ENCODE results near the gene HAUS8. TPM values are rescaled to one million over a fixed set of nuclear protein-coding genes. Genes with fewer than 3 reads are reported as not detected.

HAUS8 gene
- total and polyA plus RNA-seq, 9 of the 15 experiments (the other 6 are each of a cell fraction or from before 2014, with no cell fraction given): 20.5 to 53.2 (median 36.0) TPM

DNA sequence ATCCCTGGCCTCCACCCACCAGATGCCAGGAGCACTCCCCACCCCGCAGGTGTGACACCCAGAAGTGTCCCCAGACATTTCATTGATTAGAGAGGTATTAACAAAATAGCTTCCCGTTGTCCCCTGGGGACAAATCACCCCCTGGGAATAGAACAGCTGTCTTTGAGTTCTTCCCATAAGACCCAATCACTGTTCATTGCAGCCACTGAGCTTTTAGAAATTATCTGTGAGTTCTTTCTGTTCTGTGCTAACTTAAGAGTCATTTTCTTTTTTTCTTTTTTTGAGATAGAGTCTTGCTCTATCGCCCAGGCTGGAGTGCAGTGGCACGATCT is 33.2 kb upstream of the HAUS8 start:
- ChIA-PET POLR2A (interaction anchor here (0.6 to 1.1 kb wide), 2 partner anchors 10 to 20 kb away, joined by 3 to 7 read pairs; no protein-coding TSS in a partner anchor), CTCF (ENCODE audit: low intra/inter-chr PET ratio) (no interaction called here)
- WGBS (ENCODE audit: insufficient coverage, low coverage, missing lambda C conversion rate): 91% methylated on average over 4 of the region's 4 CpGs
- no peak for FAIRE-seq
- DNase-seq (ENCODE audit: extremely low read depth in 1 of 4, low spot score in 3 of 4): no peak
- no peaks in the 10 kb centered on the region for H3K9me1 ChIP-seq (ENCODE audit: control insufficient read depth, insufficient read depth, low read length)
- H3K27ac ChIP-seq (ENCODE audit: extremely low read depth, low read depth, low read length): no peak overlapping the region
- TF ChIP-seq ZNF184 (CRISPR knock-in tag; IDR thresholded peaks at IDR 0.05): no peak
- no peak for TF ChIP-seq SREBF1 (IDR thresholded peaks at IDR 0.05; ENCODE audit: borderline replicate concordance, low read depth, low read length)
- TF ChIP-seq LARP7 (IDR thresholded peaks at IDR 0.05): no peak
- no peak for TF ChIP-seq ZNF445 (CRISPR knock-in tag; IDR thresholded peaks at IDR 0.05; ENCODE audit: low read depth)
- TF ChIP-seq, protein P1, sequence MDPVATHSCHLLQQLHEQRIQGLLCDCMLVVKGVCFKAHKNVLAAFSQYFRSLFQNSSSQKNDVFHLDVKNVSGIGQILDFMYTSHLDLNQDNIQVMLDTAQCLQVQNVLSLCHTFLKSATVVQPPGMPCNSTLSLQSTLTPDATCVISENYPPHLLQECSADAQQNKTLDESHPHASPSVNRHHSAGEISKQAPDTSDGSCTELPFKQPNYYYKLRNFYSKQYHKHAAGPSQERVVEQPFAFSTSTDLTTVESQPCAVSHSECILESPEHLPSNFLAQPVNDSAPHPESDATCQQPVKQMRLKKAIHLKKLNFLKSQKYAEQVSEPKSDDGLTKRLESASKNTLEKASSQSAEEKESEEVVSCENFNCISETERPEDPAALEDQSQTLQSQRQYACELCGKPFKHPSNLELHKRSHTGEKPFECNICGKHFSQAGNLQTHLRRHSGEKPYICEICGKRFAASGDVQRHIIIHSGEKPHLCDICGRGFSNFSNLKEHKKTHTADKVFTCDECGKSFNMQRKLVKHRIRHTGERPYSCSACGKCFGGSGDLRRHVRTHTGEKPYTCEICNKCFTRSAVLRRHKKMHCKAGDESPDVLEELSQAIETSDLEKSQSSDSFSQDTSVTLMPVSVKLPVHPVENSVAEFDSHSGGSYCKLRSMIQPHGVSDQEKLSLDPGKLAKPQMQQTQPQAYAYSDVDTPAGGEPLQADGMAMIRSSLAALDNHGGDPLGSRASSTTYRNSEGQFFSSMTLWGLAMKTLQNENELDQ (CRISPR knock-in tag; IDR thresholded peaks at IDR 0.05; ENCODE audit: borderline replicate concordance): no peak
- no peak for TF ChIP-seq NCOA4 (IDR thresholded peaks at IDR 0.05; ENCODE audit: partially characterized antibody)
- no peak for TF ChIP-seq ZNF263 (CRISPR knock-in tag; IDR thresholded peaks at IDR 0.05; ENCODE audit: borderline replicate concordance)
- no peak for TF ChIP-seq GATAD2B (IDR thresholded peaks at IDR 0.05; ENCODE audit: borderline replicate concordance)
- no peak for TF ChIP-seq ZNF583 (CRISPR knock-in tag; IDR thresholded peaks at IDR 0.05)
- TF ChIP-seq, protein P2, sequence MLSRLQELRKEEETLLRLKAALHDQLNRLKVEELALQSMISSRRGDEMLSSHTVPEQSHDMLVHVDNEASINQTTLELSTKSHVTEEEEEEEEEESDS (CRISPR knock-in tag; IDR thresholded peaks at IDR 0.05): no peak
- no peak for TF ChIP-seq ZNF224 (CRISPR knock-in tag; IDR thresholded peaks at IDR 0.05)
- no peak for TF ChIP-seq PHTF2 (CRISPR knock-in tag; IDR thresholded peaks at IDR 0.05)
- TF ChIP-seq ZFP1 (CRISPR knock-in tag; IDR thresholded peaks at IDR 0.05): no peak
- TF ChIP-seq ZNF586 (CRISPR knock-in tag; conservative IDR thresholded peaks at IDR 0.05): no peak
- TF ChIP-seq ELF4 (CRISPR knock-in tag; IDR thresholded peaks at IDR 0.05): no peak
- no peak for TF ChIP-seq IRF2 (CRISPR knock-in tag; IDR thresholded peaks at IDR 0.05)
- no peak for TF ChIP-seq FOXK2 (conservative IDR thresholded peaks at IDR 0.05 in 1 of 2, IDR thresholded peaks at IDR 0.05 in 1 of 2; ENCODE audit: low read depth in 2 of 2)
- TF ChIP-seq, protein P3, sequence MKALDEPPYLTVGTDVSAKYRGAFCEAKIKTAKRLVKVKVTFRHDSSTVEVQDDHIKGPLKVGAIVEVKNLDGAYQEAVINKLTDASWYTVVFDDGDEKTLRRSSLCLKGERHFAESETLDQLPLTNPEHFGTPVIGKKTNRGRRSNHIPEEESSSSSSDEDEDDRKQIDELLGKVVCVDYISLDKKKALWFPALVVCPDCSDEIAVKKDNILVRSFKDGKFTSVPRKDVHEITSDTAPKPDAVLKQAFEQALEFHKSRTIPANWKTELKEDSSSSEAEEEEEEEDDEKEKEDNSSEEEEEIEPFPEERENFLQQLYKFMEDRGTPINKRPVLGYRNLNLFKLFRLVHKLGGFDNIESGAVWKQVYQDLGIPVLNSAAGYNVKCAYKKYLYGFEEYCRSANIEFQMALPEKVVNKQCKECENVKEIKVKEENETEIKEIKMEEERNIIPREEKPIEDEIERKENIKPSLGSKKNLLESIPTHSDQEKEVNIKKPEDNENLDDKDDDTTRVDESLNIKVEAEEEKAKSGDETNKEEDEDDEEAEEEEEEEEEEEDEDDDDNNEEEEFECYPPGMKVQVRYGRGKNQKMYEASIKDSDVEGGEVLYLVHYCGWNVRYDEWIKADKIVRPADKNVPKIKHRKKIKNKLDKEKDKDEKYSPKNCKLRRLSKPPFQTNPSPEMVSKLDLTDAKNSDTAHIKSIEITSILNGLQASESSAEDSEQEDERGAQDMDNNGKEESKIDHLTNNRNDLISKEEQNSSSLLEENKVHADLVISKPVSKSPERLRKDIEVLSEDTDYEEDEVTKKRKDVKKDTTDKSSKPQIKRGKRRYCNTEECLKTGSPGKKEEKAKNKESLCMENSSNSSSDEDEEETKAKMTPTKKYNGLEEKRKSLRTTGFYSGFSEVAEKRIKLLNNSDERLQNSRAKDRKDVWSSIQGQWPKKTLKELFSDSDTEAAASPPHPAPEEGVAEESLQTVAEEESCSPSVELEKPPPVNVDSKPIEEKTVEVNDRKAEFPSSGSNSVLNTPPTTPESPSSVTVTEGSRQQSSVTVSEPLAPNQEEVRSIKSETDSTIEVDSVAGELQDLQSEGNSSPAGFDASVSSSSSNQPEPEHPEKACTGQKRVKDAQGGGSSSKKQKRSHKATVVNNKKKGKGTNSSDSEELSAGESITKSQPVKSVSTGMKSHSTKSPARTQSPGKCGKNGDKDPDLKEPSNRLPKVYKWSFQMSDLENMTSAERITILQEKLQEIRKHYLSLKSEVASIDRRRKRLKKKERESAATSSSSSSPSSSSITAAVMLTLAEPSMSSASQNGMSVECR (CRISPR knock-in tag; IDR thresholded peaks at IDR 0.05): no peak
- TF ChIP-seq CXXC5 (CRISPR knock-in tag; IDR thresholded peaks at IDR 0.05): no peak
- H3K4me2 ChIP-seq (ENCODE audit: insufficient read depth, low read length): no peak overlapping the region
- peaks cover 25% of the 10 kb centered on the region for H4K20me1 ChIP-seq (replicated peaks; ENCODE audit: control insufficient read depth, insufficient read depth, low read length)
- no peaks in the 10 kb centered on the region for H3K9me3 ChIP-seq (replicated peaks; ENCODE audit: control insufficient read depth, insufficient read depth, low read depth, low read length)
- no peak overlapping the region for H3K4me3 ChIP-seq
- in situ Hi-C loops (cut with MboI) (no loop called here), intact Hi-C loops (cut with micrococcal nuclease) (no loop called here)
- ATAC-seq: no peak
- H3K4me1 ChIP-seq (replicated peaks in 1 of 2; ENCODE audit: control insufficient read depth in 2 of 2, insufficient read depth in 2 of 2, low read length in 2 of 2): peaks cover 0 to 24% of the 10 kb centered on the region in 2 experiments; a peak in 2 of 5 replicates
- no peaks in the 10 kb centered on the region for H3K27me3 ChIP-seq (ENCODE audit: control insufficient read depth in 2 of 2, insufficient read depth in 2 of 2, low read length in 2 of 2)
- peaks cover 17% of the 10 kb centered on the region for H3K79me2 ChIP-seq (ENCODE audit: control insufficient read depth, insufficient read depth, low read length)
- no peak overlapping the region for H2AFZ ChIP-seq (ENCODE audit: low read depth, low read length)
- BruUV-seq (replicated peaks): no TSS peak
- H3K36me3 ChIP-seq (ENCODE audit: control insufficient read depth, insufficient read depth, low read length): peaks cover 57% of the 10 kb centered on the region; the same call in 2 of the 3 replicates
- H3K9ac ChIP-seq (ENCODE audit: insufficient read depth in 1 of 2, low read depth in 2 of 2, low read length in 2 of 2): no peak overlapping the region
